OCI-LY3 (cell line): Measurements from ENCODE around the gene SRGAP1.

ENCODE experiments used
- EZH2phosphoT487 ChIP-seq: fragments of 200-600 bp; shearing (Covaris generic); IDR thresholded peaks from 2 replicates; pipeline ENCODE4 v1.6.1; 2018; ENCODE audit warnings: antibody characterized with exemption, mixed run types, low read depth
- TF ChIP-seq, protein P1 (sequence below): fragments of 200-600, 300-600 bp; sonication (generic); IDR thresholded peaks from 2 replicates; pipeline ENCODE4 v1.5.1; 2014; ENCODE audit warnings: antibody characterized with exemption, low read length, low read depth

DNA sequence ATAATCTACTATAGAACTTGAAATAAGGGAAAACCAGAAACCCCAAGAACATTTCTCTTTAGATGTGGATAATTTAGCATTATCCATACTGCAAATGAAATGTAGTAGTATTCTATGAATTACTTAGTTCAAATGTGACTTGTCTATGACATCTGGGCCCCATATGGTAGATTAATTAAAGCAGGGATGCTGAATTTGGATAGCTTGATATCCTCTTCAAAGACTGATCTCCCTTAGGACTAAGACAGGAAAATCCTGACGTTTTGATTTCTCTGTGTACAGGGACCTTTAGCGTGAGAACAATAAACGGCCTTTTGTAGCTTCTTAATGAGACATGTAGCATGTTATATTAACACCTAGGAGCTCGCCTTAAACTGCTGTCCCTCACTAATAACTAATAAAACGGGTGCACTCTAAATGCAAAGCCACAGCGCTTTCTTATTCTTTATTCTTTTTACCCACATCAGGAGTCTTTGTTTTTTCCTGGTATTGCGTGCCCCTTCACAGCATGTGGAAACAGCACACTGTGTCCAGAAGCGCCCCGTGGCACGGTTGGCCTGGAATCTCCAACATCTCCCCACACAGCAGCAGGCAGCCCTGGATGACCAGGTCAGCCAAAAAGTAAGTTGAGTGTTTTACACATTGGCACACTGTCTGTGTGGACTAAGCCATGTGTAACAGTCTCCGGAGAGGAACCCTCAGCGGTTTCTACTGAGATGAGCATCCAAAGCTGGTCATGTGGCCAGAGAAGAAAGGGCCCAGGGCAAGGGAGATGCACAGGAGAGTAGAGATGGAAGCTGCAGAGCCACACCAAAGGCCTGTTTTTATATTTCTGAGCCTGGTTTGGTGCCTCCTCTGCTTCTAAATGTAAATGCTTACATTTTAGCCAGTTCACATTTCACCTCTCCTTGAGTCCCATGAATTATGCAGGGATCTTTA lies 93.1 kb downstream of the SRGAP1 start:
- TF ChIP-seq, protein P1, sequence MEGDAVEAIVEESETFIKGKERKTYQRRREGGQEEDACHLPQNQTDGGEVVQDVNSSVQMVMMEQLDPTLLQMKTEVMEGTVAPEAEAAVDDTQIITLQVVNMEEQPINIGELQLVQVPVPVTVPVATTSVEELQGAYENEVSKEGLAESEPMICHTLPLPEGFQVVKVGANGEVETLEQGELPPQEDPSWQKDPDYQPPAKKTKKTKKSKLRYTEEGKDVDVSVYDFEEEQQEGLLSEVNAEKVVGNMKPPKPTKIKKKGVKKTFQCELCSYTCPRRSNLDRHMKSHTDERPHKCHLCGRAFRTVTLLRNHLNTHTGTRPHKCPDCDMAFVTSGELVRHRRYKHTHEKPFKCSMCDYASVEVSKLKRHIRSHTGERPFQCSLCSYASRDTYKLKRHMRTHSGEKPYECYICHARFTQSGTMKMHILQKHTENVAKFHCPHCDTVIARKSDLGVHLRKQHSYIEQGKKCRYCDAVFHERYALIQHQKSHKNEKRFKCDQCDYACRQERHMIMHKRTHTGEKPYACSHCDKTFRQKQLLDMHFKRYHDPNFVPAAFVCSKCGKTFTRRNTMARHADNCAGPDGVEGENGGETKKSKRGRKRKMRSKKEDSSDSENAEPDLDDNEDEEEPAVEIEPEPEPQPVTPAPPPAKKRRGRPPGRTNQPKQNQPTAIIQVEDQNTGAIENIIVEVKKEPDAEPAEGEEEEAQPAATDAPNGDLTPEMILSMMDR, result no peak
- TF ChIP-seq EZH2phosphoT487, result no peak
